Stimulated activated CD8-positive, alpha-beta memory T cell treated with anti-CD3 and anti-CD28 coated beads, Interleukin-2, amount 100 ng/mL, for 48 hours (primary cell): Measurements from ENCODE around the gene RHOT2.
A peak's percentile ranks its signal among the peaks of the same experiment; 100 is the strongest.

Experiments used
- DNase-seq, 2 donors: peaks; one replicate each; pipeline ENCODE4 v3.0.0-alpha.2; 2020; ENCODE audit warnings: low read depth in 2 of 2

The RHOT2 gene

DNA sequence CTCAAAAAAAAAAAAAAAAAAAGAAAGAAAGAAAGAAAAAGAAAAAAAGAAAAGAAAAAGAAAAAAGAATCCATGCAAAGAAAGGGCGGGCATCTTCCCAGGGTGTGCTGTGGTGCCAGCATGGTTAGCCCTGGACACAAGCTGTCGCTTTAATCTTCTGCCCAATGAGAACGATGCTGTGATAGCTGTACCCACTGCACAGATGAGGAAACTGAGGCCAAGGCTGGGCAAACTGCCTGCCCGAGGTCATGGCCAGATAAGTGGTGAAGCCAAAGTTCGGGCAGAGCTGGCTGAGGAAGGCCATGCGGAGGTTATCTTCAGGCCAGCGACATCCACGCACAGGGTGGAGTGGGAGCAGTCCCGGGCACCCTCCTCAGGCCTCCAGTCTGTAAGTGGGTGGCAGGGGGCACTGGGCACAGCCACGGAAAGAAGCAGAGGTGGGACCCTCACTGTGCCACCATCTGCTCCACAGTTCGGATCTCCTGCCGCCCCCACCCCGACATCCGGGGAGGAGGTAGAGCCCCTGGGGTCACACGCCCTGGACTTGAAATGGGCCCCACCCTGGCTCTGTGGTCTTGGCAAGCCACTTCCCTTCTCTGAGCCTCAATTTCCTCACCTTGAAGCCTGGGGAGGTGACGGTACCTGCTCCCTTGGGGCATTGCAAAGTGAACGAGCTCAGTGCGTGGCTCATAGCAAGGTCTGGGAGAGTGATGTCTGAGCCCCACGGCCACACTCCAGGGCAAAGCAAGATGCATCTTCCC, 31.2 kb downstream of the RHOT2 start:
- no peak for DNase-seq

- no peak for DNase-seq
Measured at GRCh38 chr16:700684-701584, 33.0 kb downstream of the RHOT2 start.

- no peak for DNase-seq
Measured at GRCh38 chr16:702341-702740, 34.4 kb downstream of the RHOT2 start.

DNA sequence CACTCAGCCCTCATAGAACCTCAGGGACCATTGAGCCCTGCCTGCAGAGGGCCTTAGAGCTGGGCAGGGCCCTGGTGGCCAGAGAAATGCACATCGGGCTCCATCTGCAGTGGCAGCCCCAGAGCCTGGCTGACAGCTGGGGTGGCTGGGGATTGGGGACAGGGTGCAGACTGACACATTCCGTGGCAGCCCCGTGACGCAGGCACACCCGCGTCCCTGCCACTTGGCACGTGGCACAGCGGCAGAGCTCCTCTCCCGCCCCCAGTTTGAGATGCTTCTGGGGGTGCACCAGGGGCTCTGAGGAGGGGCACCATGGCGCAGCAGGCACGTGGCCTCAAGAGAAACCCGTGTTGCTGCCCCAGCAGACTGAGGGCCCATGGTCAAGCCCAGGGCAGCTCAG, 35.5 kb downstream of the RHOT2 start:
- no peak for DNase-seq

DNA sequence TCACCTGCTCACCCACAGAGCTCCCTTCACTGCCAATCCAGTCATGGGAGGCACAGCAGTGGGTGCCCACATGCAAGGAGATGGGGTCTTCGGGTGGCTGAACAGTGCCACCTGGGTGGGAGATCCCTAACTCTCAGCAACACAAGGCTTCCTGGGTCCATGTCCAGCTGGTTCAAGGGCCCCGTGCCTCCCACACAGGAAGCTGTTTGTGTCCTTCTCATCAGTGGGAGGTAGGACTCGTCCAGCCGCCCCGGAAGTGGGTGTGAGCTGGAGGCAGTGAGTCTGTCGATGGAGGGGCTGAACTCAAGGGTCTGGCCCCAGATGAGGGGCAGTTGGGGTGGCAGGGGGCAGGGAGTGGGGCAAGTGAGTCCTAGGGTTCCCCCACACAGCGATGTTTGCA, 36.1 kb downstream of the RHOT2 start:
- DNase-seq: no peak

DNA sequence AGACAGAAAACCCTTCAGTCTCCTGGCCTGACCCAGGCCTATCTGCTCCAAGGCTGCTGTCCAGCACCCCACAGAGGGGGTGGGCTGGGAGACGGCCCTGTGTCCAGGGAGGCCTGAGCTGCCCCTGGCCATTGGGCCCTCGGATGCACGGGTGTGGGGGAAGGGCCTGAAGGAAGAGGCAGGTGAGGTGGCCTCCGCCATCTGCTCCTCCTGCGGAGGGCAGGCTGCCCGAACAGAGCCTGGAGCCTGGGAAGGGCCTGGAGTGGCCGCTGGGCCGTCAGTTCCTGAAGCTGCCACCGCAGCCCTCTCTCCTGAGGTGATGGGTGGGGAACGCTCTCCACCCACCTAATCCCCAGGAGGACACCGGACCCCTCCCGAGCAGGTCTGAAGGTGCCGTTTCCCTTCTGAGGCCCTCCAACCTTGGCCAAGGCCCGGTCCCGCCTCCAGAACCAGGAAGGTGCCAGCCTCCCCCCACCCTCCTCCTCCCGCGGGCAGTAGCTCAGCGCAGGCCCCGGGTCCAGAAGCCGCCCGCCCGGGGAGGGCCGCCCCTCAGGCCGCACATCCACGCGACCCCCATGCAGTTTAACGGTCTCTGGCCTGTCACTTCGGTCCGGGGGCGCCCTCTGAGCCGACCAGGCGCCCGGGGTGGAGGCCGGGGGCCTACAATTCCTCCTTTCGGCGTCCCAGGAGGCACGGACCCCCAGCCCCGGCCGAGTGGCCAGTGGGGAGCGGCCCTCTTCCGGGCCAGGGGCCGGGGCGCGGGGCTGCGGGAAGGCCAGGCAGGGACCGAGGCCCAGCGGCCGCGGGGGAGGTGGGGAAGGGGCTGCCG, 36.8 kb downstream of the RHOT2 start:
- no peak for DNase-seq

DNA sequence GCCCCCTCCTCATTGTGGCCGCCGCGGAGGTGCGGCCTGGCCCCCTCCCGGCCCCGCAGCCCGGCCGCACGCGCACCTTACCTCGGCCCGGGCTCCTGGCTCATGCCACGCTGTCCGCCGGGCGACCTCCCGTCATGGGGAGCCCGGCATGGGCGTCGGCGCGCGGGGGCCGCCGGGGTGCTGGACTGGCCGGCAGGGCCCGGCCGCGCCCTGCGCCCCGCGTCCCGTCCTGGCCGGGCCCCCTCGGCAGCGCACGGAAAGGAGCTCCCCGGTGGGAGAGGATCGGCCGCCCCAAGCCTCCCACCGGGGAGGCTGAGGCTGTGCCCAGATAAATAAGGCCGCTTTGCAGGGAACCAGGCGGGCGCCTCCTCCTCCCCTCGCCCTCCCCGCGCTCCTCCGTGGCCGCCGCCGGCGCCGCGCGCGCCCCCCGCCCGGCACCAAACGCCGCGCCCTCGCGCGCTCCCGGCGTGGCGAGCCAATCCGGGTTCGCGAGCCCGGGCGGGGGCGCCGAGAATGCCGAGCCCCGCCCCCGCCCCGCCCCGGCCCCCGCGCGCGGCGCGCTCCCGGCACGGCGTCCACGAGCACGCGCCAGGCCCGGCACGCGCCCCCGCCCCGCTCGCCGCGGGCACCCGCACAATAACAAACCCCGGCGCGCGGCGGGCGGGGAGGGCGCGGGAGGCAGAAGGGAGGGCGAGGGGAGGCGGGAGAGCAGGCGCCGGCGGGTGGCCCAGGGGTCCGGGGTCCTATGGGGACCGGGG, 37.7 kb downstream of the RHOT2 start, which contains the start of gene FBXL16:
Gene FBXL16 (minus strand): TSS at position 371 of the 758 bp plus-strand sequence. CDS start 8,396 bp downstream, outside the sequence.
- DNase-seq: no peak

DNA sequence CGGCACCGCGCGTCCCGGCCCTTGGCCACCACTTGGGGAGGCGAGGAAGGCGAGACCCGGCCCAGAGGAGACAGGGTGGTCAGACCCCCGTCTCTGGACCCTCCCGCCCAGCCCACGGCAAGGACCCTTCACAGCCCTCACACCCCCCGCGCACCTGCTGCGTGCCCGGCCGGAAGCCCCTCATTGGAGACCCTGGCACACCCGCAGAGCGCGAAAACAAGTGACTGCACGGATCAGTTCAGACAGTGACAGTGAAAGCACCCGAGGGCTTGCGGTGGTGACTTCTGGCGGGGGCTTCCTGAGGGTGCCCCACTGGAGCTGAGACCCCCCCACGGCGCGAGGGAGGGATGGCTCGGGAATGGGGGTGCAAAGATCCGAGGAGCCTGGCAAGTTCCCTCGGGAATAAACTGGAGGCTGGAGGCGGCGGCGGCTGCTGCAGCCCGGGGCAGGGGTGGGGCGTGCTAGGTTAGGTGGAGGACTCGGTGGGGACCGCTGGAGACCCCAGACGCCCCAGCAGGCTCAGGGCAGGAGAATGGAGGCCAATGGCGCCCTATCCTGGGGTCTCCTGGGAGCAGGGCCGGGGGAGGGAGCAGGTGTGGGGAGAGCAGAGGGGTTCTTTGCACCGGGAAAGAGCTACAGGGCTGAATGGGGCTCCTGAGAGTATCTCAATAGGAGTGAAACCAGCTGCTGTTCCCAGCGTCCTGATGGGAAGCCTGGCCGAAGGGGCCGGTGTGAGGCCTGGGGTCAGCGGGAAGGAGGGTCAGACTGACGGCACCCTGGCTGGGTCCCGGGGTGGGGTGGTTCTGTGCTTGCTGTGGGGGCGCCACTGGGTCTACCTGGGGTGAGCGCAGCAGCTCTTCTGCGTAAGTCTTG, 38.5 kb downstream of the RHOT2 start:
- no peak for DNase-seq

- no peak for DNase-seq
Measured at GRCh38 chr16:707062-707538, 39.2 kb downstream of the RHOT2 start.

DNA sequence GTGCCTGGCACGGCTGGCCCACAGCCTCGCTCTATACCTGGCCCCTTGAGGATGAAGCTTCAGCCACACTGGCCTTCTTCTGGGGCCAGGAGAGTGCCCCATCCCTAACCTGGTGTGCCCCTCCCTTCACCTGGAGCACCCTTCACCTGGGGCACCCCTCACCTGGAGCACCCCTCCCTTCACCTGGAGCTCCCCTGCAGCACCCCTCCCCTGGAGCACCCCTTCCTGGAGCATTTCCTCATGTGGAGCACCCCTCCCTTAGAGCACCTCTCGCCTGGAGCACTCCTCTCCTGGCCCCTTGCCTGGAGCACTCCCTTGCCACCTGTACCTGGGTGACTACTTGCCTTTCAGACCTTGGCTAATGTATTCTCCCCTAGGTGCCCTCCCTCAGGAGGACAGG, 40.1 kb downstream of the RHOT2 start:
- DNase-seq: no peak

DNA sequence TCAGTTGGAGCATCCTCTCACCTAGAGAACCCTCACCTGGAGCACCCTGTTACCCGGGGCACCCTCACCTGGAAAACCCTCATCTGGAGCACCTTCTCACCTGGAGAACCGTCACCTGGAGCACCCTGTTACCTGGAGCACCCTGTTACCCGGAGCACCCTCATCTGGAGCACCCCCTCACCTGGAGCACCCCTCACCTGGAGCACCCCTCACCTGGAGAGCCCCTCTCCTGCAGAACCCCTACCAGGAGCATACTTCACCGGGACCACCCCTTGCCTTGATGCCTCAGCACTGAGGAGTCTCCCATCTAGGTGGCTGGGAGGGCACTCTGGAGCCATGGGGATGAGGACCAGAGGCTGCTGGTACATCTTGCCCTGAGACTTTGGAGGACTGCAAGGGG, 41.0 kb downstream of the RHOT2 start:
- DNase-seq: no peak

DNA sequence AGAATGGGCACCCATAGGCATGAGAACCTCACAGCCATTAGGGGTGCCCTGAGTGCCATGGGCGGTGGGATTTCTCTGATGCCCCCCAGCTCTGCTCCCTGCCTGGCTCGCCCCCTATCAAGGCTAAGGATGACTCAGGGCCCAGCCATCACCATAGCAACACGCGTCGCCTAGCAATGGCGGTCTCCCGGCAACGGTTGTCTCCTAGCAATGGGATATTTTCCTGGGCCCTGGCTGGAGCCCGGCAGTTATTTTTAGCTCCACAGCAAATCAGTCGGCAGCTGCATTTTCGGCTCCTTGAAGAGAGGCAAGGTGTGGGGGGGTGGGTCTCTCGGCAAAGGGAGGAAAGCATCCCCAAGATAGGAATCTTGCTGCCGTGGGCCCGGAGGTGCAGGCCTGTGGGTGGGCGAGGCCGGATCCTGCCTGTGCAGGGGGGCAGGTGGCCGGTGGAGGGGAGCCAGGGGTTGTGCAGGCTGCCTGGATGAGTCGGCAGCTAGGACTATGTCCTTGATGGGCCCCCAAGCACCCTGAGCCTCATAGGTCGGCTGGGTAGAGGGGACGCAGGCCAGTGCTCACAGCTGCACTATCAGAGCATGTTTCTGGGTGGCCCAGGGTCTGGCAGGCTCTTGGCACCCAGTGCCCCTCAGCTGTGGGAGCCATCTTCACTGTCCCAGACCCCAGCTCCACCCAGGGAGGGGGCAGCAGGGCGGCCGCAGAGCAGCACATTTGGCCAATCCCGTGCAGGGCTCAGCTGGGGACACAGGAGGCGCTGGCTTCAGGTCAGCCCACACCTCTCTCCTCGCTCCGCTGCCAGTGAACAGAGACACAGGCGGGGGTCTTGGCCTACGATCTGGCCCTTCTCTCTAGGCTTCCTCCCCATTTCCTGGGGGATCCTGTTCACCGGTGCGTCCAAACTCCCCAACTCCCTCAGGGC, 41.9 kb downstream of the RHOT2 start:
- DNase-seq: no peak

DNA sequence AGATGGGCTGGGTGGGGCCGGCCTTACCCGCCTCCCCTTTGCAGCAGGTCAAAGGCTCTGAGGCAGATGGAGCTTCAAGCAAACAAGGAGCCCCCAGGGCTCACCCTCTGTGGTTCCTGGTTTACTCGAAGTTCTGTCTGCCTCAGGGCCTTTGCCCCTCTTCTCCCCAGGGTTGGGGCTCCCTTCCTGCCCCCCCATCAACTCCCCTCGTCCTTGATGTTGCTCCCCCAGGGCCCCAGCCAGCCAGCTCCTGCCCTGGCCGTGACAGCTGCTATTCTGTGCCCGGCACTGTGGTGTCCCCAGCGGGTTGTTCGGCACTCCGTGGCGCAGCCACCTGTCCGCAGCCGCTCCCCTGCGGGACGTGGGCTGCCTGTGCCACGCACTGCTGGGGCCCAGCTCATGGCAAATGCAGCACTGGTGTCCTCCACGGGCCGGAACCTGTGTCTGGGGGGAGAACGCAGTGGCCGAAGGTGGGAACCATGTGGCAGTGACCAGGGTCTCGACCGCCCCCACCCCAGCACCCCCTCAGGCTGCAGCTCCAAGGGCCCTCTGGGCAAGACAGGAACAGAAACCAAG, 42.7 kb downstream of the RHOT2 start:
- DNase-seq: no peak

- no peak for DNase-seq
Measured at GRCh38 chr16:711084-711483, 43.2 kb downstream of the RHOT2 start.

DNA sequence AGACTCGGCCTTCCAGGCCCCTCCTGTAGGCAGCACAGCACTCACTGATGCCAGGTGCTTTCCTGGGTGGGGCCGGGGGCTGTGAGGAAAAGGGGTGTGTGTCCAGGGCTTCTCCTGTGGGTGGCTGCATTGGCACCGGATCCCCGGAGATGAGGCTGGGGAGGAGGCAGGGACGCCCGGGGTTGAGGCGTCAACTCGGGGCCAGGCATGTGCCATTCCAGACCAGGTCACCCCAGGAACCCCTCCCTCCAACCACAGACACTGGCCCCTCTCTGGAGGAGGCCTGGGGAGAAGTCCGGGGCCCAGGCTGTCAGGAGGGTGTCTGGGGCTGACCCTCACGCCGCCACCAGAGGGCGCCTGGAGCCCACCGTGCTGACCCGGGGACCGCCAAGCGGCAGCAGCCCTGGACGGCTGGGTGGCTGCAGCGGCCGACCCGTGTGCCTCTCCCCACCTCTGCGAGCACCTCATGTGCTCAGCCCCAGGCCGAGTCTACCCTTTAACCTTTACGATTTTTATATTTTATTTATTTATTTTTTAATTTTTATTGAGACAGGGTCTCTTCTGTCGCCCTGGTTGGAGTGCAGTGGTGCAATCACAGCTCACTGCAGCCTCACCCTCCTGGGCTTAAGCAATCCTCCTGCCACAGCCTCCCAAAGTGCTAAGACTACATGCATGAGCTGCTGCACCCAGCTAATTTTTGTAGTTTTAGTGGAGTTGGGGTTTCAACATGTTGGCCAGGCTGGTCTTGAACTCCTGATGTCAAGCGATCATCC, 43.8 kb downstream of the RHOT2 start:
- DNase-seq: peak; percentile 75 to 76

GRCh38 chr16:712740-713250, 44.9 kb downstream of the RHOT2 start:
- DNase-seq: peak in 1 of 2 donors; percentile 53

DNA sequence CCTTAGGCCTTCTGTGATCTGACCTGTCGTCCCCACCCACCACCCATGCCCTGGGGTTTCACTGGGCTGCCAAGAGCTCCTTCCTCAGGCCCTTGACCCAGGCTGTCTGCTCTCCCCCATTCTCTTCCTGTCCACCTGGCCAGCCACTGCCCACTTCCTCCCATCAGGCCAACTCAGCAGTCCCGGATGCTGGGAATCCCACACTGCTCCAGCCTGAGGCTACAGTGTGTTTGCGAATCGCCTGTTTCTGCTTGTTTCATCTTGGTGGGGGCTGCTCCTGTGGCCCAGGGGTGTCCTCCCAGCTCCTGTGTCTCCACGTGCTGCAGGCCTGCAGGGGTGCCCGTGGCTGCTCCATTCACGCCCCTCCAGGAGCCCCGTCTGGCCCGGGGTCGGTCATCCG, 46.1 kb downstream of the RHOT2 start:
- DNase-seq: no peak
